GM18526 (cell line): Measurements from ENCODE around the gene FMN1.

Experiments used
- POLR2A ChIP-seq: IDR thresholded peaks from 3 replicates; pipeline ENCODE4 v1.6.1; 2011; ENCODE audit not compliant: insufficient read length; ENCODE audit errors: extremely low read depth

FMN1 gene

GRCh38 chr15:33148129-33148751 lies 46.3 kb downstream of the FMN1 start:
- TF ChIP-seq POLR2A: no peak

- TF ChIP-seq POLR2A: no peak
These were observed 48.5 kb downstream of the FMN1 start for GRCh38 chr15:33146051-33146450.

- TF ChIP-seq POLR2A: no peak
These were observed 49.1 kb downstream of the FMN1 start for GRCh38 chr15:33145447-33145846.

GRCh38 chr15:33142708-33143107 lies 51.8 kb downstream of the FMN1 start:
- no peak for TF ChIP-seq POLR2A

GRCh38 chr15:33138000-33138399 lies 56.5 kb downstream of the FMN1 start:
- TF ChIP-seq POLR2A: no peak

GRCh38 chr15:33137101-33137500 lies 57.4 kb downstream of the FMN1 start:
- no peak for TF ChIP-seq POLR2A

DNA sequence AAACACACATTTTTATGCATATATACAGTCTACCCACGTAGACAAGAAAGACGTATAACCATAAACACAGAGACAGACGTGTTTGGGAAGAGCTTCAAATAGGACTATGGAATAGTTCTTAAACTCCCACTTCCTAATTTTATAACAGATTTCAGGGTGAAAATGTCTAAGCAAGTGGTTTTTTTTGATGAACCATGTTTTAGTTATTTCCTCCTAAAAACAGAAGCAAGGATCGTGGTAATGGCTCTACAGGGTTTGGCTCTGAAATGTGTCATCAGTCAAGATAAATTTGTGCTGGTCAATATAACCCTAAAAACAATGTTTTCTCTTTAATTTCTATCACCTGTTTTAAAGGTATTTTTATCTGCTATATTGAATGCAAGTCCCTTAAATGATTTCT lies 58.2 kb downstream of the FMN1 start:
- TF ChIP-seq POLR2A: no peak

- TF ChIP-seq POLR2A: no peak
These were observed 59.1 kb downstream of the FMN1 start for GRCh38 chr15:33135355-33135781.

- no peak for TF ChIP-seq POLR2A
These were observed 61.7 kb downstream of the FMN1 start for GRCh38 chr15:33132722-33133345.

DNA sequence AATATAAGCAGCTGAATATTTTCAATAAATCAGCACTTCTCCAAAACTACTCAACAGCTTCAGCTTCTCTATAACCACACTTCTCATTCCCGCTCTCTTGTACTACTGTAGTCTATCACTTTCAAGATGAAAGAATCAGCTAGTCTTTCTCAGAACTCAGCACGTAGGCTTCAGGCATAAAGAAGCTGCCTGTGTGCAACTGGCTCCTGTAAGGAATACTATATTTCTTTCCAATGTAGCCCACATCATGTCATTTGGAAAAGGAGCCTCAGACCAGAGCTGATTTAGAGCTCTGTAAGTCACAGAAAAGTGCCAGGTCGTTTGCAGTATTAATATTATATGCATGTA lies 62.3 kb downstream of the FMN1 start:
- TF ChIP-seq POLR2A: no peak

DNA sequence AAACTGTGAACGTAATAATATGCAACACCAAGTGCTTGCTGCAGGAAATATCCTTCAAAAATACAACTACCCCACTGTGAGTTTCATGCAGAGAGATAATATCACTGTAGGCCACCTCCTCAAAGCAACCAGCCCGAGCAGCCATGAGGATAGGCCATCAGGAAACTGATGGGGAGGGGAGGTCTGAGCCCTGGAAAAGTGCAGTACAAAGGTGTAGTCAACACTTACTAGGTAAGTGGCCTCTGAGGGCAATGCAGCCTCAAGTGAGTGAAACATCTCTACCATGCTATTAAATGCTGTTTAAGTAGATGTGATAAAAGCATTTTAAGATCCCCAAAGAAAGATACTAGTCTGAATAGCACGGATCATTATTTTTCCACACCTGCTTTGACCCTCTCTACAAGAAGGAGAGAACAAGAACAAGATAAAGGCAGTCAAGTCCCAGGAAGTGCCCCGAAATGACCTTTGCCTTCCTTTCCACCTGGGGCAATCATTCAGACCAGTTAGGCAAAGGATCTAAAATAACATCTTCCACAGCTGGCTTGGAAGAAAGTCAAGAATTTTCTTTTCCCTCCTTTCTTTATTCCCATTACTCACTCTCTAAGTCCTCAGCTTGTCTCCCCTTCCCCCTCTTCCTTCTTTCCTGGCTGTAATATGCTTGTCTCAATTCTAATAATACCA lies 62.8 kb downstream of the FMN1 start:
- TF ChIP-seq POLR2A: no peak

DNA sequence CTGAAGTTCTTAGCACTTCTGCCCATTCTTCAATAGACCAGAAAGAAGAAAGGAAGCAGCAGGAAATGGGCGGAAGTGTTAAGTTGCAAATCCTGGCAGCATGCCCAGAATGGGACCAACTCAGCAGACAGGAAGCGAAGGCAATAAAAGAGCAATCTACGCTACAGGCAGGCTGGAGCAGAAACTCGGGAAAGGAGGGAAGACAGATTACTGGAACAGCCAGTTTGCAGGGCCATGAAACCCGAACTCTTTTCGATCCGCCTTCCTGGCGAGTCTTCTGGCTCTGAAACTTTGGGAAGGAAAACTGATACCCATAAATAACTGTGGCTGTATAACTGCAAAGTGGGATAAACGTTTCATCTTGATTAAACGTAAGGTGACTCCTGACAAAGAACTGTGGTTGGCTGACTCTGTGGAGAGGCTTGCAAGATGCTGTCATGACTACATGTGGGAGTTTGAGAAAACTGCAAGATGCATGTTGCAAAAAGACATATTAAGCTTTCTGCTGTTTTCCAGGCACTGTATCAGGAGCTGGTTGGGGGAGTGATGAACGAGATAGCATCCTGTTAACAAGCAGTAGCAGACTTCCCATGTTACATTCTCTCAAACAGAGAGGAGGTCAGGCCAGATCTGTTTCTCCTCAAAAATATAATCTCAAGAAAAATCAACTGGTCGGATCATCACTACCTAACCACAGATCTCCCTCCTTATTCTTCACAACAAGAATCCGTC lies 67.8 kb downstream of the FMN1 start:
- TF ChIP-seq POLR2A: no peak

- no peak for TF ChIP-seq POLR2A
These were observed 68.5 kb downstream of the FMN1 start for GRCh38 chr15:33125894-33126537.

GRCh38 chr15:33124811-33125210 lies 69.7 kb downstream of the FMN1 start:
- no peak for TF ChIP-seq POLR2A

GRCh38 chr15:33124279-33124678 lies 70.2 kb downstream of the FMN1 start:
- no peak for TF ChIP-seq POLR2A
